Fibroblast of lung (primary cell): ENCODE measurements around the gene LRRC49. TPM values are rescaled to one million over a fixed set of nuclear protein-coding genes. Genes with fewer than 3 reads are reported as not detected.
A peak's percentile ranks its signal among the peaks of the same experiment; 100 is the strongest.

ENCODE experiments used
- DNase-seq, 2 donors: peaks; one replicate each; pipeline versions ENCODE4 v3.0.0 to v3.0.0-alpha.2; 2010; ENCODE audit warnings: low read depth in 2 of 2
- H2AFZ ChIP-seq: 2 replicates; pipeline ENCODE4 v1.5.1; 2012; ENCODE audit warnings: low read length, control low read depth, inconsistent platforms
- H3K27ac ChIP-seq: 2 replicates; pipeline ENCODE4 v1.5.1; 2011; ENCODE audit warnings: low read length, control low read depth; ENCODE audit not compliant: insufficient read depth
- H3K27me3 ChIP-seq: 2 replicates; pipeline ENCODE4 v1.5.1; 2011; ENCODE audit warnings: mild to moderate bottlenecking, low read length; ENCODE audit not compliant: control insufficient read depth, insufficient read depth
- H3K36me3 ChIP-seq: 2 replicates; pipeline ENCODE4 v1.5.1; 2011; ENCODE audit warnings: low read length; ENCODE audit not compliant: control insufficient read depth, insufficient read depth
- H3K4me1 ChIP-seq: 2 replicates; pipeline ENCODE4 v1.5.1; 2011; ENCODE audit warnings: low read length; ENCODE audit not compliant: control insufficient read depth, insufficient read depth; ENCODE audit errors: extremely low read depth
- H3K4me2 ChIP-seq: 2 replicates; pipeline ENCODE4 v1.5.1; 2011; ENCODE audit warnings: low read length, control low read depth; ENCODE audit not compliant: insufficient read depth; ENCODE audit errors: extremely low read depth
- H3K4me3 ChIP-seq, 4 experiments: fragments of 200-600 bp in 1 of 4; sonication (generic) in 1 of 4; replicated peaks in 1 of 4; 2 replicates each; pipeline ENCODE4 v1.5.1; 2011 to 2016; ENCODE audit warnings: low read length in 4 of 4, low read depth in 3 of 4, mild to moderate bottlenecking in 3 of 4, control low read depth in 2 of 4, inconsistent platforms in 1 of 4, mixed read lengths in 1 of 4; ENCODE audit not compliant: insufficient read depth in 1 of 4; ENCODE audit errors: control extremely low read depth in 1 of 4
- H3K79me2 ChIP-seq: 2 replicates; pipeline ENCODE4 v1.5.1; 2012; ENCODE audit warnings: mild to moderate bottlenecking, low read length, inconsistent platforms; ENCODE audit not compliant: control insufficient read depth, insufficient read depth
- H3K9ac ChIP-seq: 2 replicates; pipeline ENCODE4 v1.5.1; 2011; ENCODE audit warnings: mild to moderate bottlenecking, low read length, control low read depth; ENCODE audit not compliant: insufficient read depth
- H3K9me3 ChIP-seq: 2 replicates; pipeline ENCODE4 v1.5.1; 2012; ENCODE audit warnings: low read depth, low read length; ENCODE audit not compliant: control insufficient read depth, insufficient read depth
- H4K20me1 ChIP-seq: 2 replicates; pipeline ENCODE4 v1.5.1; 2011; ENCODE audit warnings: low read length; ENCODE audit not compliant: control insufficient read depth, insufficient read depth; ENCODE audit errors: extremely low read depth
- EZH2 ChIP-seq: IDR thresholded peaks from 2 replicates; pipeline ENCODE4 v1.5.1; 2012; ENCODE audit warnings: low read length, control low read depth, mild to moderate bottlenecking; ENCODE audit errors: missing control alignments
- polyA plus RNA-seq, 2 donors: library from polyadenylated mRNA; depleted of rRNA in 1 of 2; stranded (reverse) in 1 of 2; unstranded in 1 of 2; fragments of >200 nt; gene quantifications; 2 replicates each; pipeline ENCODE4 v1.2.1, GENCODE V29; 2011 to 2012; ENCODE audit warnings: missing spikeins in 1 of 2
- total RNA-seq: library from RNA; depleted of rRNA; stranded (reverse); fragments of >200 nt; gene quantifications from 2 replicates; pipeline ENCODE4 v1.2.1, GENCODE V29; 2014
- TF ChIP-seq, protein P1 (sequence below), 2 donors: IDR thresholded peaks in 1 of 2; conservative IDR thresholded peaks in 1 of 2; 1 replicate in 1 of 2; 2 replicates in 1 of 2; pipeline ENCODE4 v1.5.1; 2011 to 2012; ENCODE audit warnings: low read length in 2 of 2, control low read depth in 1 of 2, inconsistent platforms in 1 of 2, low read depth in 1 of 2, mild to moderate bottlenecking in 1 of 2

The LRRC49 gene
- total and polyA plus RNA-seq, 2 donors (not counting 1 experiment from before 2014, with no cell fraction given), result 10.0 to 31.5 TPM

DNA sequence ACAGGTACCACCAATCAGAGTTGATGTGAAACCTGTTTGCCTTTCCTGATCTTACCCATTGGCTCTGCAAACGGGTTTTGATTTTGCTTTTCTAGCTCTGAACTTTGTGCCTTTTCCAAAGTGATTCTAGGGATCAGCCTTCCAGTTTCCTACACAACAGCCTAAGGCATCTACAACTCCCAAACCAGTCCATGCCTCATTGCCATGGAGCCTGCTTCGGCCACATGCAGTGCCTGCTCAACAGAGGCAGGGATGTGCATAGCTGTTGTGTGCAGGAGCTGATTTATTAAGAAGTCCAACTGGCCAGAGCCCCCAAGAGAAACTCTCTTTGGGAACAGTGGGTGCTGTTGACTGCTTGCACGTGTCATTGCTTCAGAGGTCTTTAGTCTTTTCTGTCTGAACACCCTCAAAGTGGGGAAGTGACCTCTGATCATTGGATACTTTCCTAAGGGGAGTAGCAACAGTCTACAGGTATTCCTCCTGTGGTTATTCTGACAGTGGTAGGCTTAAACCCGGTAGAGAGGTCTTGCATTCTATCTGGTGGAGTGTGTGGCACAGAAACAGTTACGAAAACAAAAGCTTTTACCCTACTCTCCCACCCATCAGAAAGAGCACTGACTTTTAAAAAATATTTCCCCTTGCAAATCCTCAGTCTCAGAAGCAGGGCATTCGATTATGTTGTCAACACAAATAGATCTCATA is 186.0 kb downstream of the LRRC49 start:
- TF ChIP-seq, protein P1, sequence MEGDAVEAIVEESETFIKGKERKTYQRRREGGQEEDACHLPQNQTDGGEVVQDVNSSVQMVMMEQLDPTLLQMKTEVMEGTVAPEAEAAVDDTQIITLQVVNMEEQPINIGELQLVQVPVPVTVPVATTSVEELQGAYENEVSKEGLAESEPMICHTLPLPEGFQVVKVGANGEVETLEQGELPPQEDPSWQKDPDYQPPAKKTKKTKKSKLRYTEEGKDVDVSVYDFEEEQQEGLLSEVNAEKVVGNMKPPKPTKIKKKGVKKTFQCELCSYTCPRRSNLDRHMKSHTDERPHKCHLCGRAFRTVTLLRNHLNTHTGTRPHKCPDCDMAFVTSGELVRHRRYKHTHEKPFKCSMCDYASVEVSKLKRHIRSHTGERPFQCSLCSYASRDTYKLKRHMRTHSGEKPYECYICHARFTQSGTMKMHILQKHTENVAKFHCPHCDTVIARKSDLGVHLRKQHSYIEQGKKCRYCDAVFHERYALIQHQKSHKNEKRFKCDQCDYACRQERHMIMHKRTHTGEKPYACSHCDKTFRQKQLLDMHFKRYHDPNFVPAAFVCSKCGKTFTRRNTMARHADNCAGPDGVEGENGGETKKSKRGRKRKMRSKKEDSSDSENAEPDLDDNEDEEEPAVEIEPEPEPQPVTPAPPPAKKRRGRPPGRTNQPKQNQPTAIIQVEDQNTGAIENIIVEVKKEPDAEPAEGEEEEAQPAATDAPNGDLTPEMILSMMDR (conservative IDR thresholded peaks at IDR 0.05 in 1 of 2, IDR thresholded peaks at IDR 0.05 in 1 of 2; ENCODE audit: low read depth in 1 of 2, low read length in 2 of 2), result no peak
- TF ChIP-seq EZH2, result no peak
- H3K27ac ChIP-seq, result peak overlapping the region; percentile 90
- no peak overlapping the region for H3K4me3 ChIP-seq
- DNase-seq, result no peak
- no peaks in the 10 kb centered on the region for H3K36me3 ChIP-seq
- H3K4me1 ChIP-seq, result peaks cover 20% of the 10 kb centered on the region
- H3K9me3 ChIP-seq, result no peaks in the 10 kb centered on the region
- no peaks in the 10 kb centered on the region for H4K20me1 ChIP-seq
- no peak overlapping the region for H3K9ac ChIP-seq
- H2AFZ ChIP-seq, result no peak overlapping the region
- no peaks in the 10 kb centered on the region for H3K79me2 ChIP-seq
- no peak overlapping the region for H3K4me2 ChIP-seq
- no peaks in the 10 kb centered on the region for H3K27me3 ChIP-seq

DNA sequence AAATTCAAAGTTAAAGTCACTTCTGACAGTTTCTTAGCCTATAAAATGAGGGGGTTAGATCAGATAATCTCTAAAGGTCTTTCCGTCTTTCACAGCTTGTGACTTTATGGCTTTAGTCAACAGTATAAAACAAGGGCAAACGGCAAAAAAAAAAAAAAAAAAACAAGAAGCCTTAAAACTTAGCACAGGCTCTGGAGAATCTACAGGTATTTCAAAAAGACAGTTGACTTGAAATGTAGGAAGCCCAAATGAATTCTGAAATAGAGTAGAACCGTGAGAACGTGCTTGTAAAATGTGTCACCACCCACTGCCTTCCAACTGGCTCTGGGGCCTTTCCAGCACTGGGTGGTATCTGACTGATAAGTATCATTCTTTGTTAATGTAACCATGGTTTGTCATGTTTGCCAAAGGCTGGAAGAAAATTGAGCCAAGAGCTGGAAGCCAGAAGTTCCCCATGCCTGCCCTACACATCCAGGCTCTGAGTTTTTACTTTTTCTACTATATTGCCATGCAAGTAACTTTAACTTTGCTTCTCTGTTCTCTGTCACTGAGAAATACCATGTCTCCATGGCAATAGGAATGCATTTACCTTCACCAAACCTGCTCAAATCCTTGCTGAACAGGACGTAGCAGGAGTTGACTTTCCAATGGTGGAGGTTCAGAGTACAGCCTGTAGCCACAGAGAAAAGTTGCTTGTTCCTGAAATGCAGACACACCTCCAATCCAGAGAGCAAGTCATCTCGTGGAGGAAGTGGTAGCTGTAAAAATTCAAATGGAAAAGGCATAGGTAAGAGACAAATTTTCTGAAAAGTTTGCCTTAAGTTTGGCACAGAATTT is 186.8 kb downstream of the LRRC49 start:
- TF ChIP-seq, protein P1 (conservative IDR thresholded peaks at IDR 0.05 in 1 of 2, IDR thresholded peaks at IDR 0.05 in 1 of 2; ENCODE audit: low read depth in 1 of 2, low read length in 2 of 2), result no peak
- no peak for TF ChIP-seq EZH2
- H3K9ac ChIP-seq, result no peak overlapping the region
- no peak overlapping the region for H3K4me3 ChIP-seq
- H4K20me1 ChIP-seq, result no peaks in the 10 kb centered on the region
- no peaks in the 10 kb centered on the region for H3K36me3 ChIP-seq
- H3K4me2 ChIP-seq, result peak overlapping the region; percentile 16
- DNase-seq, result peak; percentile 78 to 92
- H3K27me3 ChIP-seq, result no peaks in the 10 kb centered on the region
- H3K27ac ChIP-seq, result peak overlapping the region; percentile 90
- no peaks in the 10 kb centered on the region for H3K9me3 ChIP-seq
- H3K79me2 ChIP-seq, result no peaks in the 10 kb centered on the region
- no peak overlapping the region for H2AFZ ChIP-seq
- peaks cover 20% of the 10 kb centered on the region for H3K4me1 ChIP-seq

DNA sequence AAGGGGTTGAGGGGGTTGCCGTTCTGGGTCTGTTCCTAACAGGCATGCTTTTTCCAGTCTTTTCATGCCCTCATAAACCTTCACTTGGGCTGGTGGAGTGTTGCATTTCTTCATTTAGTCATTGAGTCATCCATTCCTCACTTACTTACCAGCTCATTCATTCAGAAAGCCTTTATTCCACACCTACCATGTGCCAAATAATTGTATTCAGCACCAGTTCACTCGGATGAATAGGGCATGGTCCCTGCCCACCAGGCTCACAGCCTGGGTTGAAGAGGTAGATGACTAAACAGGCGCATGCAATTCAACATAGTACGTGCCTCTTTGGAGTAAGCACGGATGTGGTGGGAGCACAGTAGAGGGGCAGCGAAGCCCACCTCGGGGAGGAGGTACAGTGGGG is 187.5 kb downstream of the LRRC49 start:
- Histone ChIP-seq H3K4me3 (no peak overlapping the region), H2AFZ (no peak overlapping the region), H3K27me3 (no peaks in the 10 kb centered on the region), H3K4me1 (peaks cover 20% of the 10 kb centered on the region), H3K9me3 (no peaks in the 10 kb centered on the region), H3K9ac (peak overlapping the region; percentile 45), H3K79me2 (no peaks in the 10 kb centered on the region), H3K36me3 (no peaks in the 10 kb centered on the region), H3K4me2 (peak overlapping the region; percentile 27), H3K27ac (peak overlapping the region; percentile 90), H4K20me1 (no peaks in the 10 kb centered on the region)
- DNase-seq, result peak in 1 of 2 donors; percentile 57
- TF ChIP-seq, protein P1 (conservative IDR thresholded peaks at IDR 0.05 in 1 of 2, IDR thresholded peaks at IDR 0.05 in 1 of 2; ENCODE audit: low read depth in 1 of 2, low read length in 2 of 2), result no peak
- no peak for TF ChIP-seq EZH2
